ENCODE measurements around the gene PLEKHA6.
"Not testable (repeated sequence)": the region's sequence is repeated elsewhere in the genome, so short reads cannot be mapped to it uniquely, and the experiment has no call there.

PLEKHA6 gene

GRCh38 chr1:204313675-204314074 lies 46.1 kb downstream of the PLEKHA6 start:
- no peak for DNase-seq (ENCODE audit: low spot score)
- ChIA-PET CTCF (interaction anchor here (0.9 to 1.2 kb wide), 5 partner anchors 45 to 106 kb away, joined by 3 to 7 read pairs (median 3); no protein-coding TSS in a partner anchor), POLR2A (ENCODE audit: low non-redundant PET) (interaction anchor here (0.6 kb wide), 2 partner anchors 14 to 26 kb away, joined by 4 read pairs; no protein-coding TSS in a partner anchor)
- no peak for TF ChIP-seq CTCF (conservative IDR thresholded peaks at IDR 0.05; ENCODE audit: low read depth)
- no peak overlapping the region for H3K27ac ChIP-seq

- CTCF ChIA-PET; DNase-seq (ENCODE audit: low spot score); H3K27ac ChIP-seq; POLR2A ChIA-PET (ENCODE audit: low non-redundant PET): not testable (repeated sequence)
These were observed 48.8 kb downstream of the PLEKHA6 start for GRCh38 chr1:204310970-204311369.

- CTCF ChIA-PET, result interaction anchor here (0.6 to 1.5 kb wide), 4 partner anchors 33 to 976 kb away, joined by 3 read pairs; no protein-coding TSS in a partner anchor
- no peak for DNase-seq (ENCODE audit: low spot score)
- POLR2A ChIA-PET (ENCODE audit: low non-redundant PET), result no interaction called here
- no peak overlapping the region for H3K27ac ChIP-seq
- TF ChIP-seq CTCF (conservative IDR thresholded peaks at IDR 0.05; ENCODE audit: low read depth), result no peak
These were observed 51.6 kb downstream of the PLEKHA6 start for GRCh38 chr1:204308023-204308628.

GRCh38 chr1:204307334-204307883 lies 52.3 kb downstream of the PLEKHA6 start:
- ChIA-PET CTCF (interaction anchor here (0.6 to 1.5 kb wide), 4 partner anchors 20 to 975 kb away, joined by 3 read pairs; no protein-coding TSS in a partner anchor), POLR2A (ENCODE audit: low non-redundant PET) (no interaction called here)
- no peak for DNase-seq (ENCODE audit: low spot score)
- TF ChIP-seq CTCF (conservative IDR thresholded peaks at IDR 0.05; ENCODE audit: low read depth), result no peak
- no peak overlapping the region for H3K27ac ChIP-seq

GRCh38 chr1:204306076-204306475 lies 53.7 kb downstream of the PLEKHA6 start:
- no peak for DNase-seq (ENCODE audit: low spot score)
- TF ChIP-seq CTCF (conservative IDR thresholded peaks at IDR 0.05; ENCODE audit: low read depth), result no peak
- H3K27ac ChIP-seq, result no peak overlapping the region
- ChIA-PET CTCF (interaction anchor here (0.7 kb wide), 1 partner anchor 9 kb away, joined by 3 read pairs; no protein-coding TSS in a partner anchor), POLR2A (ENCODE audit: low non-redundant PET) (no interaction called here)

- DNase-seq (ENCODE audit: low spot score), result no peak
- POLR2A ChIA-PET (ENCODE audit: low non-redundant PET), result no interaction called here
- CTCF ChIA-PET, result interaction anchor here (1.8 kb wide), 1 partner anchor 59 kb away, joined by 9 read pairs; no protein-coding TSS in a partner anchor
- no peak overlapping the region for H3K27ac ChIP-seq
- TF ChIP-seq CTCF (conservative IDR thresholded peaks at IDR 0.05; ENCODE audit: low read depth), result no peak
These were observed 55.7 kb downstream of the PLEKHA6 start for GRCh38 chr1:204304067-204304466.

- DNase-seq (ENCODE audit: low spot score), result no peak
- no peak for TF ChIP-seq CTCF (conservative IDR thresholded peaks at IDR 0.05; ENCODE audit: low read depth)
- ChIA-PET CTCF (interaction anchor here (0.6 to 1.8 kb wide), 3 partner anchors 48 to 77 kb away, joined by 3 to 9 read pairs (median 3); no protein-coding TSS in a partner anchor), POLR2A (ENCODE audit: low non-redundant PET) (no interaction called here)
- no peak overlapping the region for H3K27ac ChIP-seq
These were observed 57.0 kb downstream of the PLEKHA6 start for GRCh38 chr1:204302769-204303168.
